ENCODE data around the gene CCNL2.
"Not testable (repeated sequence)": the region's sequence is repeated elsewhere in the genome, so short reads cannot be mapped to it uniquely, and the experiment has no call there.

Gene CCNL2

DNA sequence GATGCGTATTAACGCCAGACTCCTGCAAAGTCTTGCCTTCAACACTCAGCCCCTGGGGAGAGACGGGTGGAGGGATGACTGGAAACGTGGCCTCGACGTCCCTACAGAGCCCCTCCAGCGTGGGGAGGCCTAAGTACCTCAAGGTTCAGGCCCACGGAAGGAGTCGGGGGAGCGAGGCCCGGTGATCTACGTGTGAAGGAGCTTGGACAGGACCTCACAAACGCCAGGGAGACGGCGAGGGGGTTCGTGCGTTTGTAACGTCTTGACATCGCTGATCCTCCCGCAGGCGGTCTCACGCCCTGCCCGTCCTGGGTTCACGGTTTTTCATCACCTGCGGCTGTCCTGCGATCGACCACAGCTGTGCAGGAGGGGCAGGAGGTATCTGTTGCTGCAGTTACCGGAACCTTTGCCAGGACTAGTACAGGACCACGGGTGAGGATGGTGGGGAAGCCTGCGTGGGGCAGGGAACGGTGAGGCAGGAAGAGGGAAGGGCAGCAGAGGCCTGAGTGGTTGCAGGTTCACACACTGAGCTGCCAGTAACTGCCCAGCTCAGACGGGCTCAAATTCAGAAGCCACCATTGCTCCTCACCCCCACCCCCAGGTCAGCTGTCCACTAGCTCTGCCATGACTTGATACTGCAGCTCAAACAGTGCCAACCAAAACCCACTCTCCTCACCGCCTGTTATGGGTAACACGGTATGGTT lies 889 bp upstream of the CCNL2 start:
- no peak for DNase-seq

- DNase-seq = peak; percentile 41
Observed at GRCh38 chr1:1398677-1399186, 403 bp downstream of the CCNL2 start.

DNA sequence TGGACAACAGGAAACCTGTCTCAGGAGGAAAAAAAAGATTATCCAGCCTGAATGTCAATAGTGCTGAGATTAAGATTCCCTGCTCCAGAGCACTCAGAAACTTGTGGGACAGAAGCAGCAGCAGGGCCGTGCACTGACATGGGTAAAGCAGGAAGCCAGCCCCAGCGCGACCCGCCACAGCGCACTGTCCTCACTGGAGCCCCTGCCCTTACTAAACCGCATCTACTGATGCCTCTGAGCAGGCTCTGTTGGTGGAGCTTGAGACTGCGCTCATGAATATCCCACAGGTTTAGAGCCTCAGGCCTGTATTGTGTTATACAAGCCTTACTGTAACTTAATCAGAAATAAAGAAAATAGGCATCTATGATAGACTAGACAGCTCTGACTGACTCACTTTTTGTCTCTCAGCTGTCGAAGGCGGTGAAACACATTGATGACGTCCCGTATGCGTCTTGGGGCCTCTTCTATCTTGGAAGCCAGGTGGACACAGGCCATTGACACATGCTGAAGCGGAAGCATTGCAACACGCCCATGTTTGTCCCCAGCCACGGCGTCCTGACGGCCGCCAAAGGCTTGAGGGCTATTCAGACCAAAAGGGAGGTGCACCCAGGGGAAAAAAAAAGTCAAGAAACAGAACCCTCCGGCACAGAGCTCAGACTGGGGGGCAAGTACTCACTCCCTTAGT lies 1.2 kb downstream of the CCNL2 start:
- peak; percentile 31 for DNase-seq

GRCh38 chr1:1395166-1395565 lies 4.0 kb downstream of the CCNL2 start:
- no peak for DNase-seq

DNA sequence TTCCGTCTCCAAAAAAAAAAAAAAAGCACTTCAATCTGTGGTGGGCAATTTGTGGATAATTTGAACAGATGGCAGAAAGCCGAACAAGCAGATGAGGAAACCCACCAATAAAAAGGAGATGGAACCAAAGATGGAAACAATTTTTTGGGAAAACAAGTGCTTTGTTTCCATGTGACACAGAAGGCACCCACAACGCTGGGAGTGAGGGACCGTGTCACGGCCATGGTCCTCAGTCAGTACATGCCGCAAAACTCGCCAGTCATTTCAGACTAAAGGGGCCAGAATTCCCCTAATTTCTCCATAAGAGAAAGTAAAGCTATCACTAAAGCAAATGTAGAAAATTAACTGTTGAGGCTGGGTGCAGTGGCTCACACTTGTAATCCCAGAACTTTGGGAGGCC lies 5.0 kb downstream of the CCNL2 start:
- DNase-seq = no peak

DNA sequence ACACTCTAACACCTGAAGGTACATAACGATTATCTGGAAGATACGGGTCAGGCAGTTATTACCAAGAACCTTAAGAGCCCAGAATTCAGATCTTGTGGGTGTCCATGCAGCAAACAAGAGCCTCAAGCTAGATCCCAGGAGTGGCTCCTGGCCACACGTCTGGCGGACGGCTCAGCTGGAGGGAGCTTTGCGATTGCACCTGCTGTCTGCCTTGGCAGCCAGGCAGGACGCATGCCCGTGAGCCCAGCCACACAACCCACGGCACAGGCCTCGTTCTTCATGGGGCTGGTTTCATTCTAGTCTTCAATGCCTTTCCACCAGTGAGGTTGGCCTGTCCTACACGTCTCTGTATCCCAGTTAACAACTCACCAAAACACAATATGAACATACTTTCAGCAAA lies 5.7 kb downstream of the CCNL2 start:
- DNase-seq = no peak

- DNase-seq = no peak
Observed at GRCh38 chr1:1393014-1393413, 6.1 kb downstream of the CCNL2 start.

- no peak for DNase-seq
Observed at GRCh38 chr1:1391225-1391624, 7.9 kb downstream of the CCNL2 start.

DNA sequence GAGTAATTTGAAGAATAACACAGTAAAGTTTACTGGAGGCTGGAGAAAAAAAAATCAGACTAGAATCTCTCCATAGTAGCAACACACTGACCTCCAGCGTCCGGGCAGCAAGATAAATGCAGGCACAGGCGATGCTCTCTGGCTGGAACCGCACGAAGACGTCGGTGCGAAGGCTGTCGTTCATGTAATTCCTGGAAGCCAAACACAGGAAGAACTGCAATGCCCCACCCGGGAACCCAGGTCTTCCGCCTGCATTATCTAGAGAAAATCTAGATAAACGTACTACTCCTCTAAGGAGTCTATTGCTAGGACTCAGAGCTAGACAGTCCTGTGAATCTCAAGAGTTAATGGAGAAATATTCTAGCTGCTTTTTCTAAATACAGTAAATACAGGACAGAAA lies 8.5 kb downstream of the CCNL2 start:
- no peak for DNase-seq

DNA sequence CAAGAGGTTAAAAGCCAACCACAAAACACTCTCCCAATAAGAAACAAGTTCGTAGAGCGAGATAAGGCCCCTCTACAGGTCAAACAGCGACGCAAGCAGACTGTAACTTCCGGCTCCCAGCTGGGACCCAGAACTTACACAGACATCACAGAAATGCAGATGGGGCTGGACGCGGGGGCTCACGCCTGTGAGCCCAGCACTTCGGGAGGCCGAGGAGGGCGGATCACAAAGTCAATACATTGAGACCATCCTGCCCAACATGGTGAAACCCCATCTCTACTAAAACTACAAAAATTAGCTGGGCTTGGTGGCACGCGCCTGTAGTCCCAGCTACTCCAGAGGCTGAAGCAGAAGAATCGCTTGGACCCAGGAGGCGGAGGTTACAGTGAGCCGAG lies 11.1 kb downstream of the CCNL2 start:
- no peak for DNase-seq

DNA sequence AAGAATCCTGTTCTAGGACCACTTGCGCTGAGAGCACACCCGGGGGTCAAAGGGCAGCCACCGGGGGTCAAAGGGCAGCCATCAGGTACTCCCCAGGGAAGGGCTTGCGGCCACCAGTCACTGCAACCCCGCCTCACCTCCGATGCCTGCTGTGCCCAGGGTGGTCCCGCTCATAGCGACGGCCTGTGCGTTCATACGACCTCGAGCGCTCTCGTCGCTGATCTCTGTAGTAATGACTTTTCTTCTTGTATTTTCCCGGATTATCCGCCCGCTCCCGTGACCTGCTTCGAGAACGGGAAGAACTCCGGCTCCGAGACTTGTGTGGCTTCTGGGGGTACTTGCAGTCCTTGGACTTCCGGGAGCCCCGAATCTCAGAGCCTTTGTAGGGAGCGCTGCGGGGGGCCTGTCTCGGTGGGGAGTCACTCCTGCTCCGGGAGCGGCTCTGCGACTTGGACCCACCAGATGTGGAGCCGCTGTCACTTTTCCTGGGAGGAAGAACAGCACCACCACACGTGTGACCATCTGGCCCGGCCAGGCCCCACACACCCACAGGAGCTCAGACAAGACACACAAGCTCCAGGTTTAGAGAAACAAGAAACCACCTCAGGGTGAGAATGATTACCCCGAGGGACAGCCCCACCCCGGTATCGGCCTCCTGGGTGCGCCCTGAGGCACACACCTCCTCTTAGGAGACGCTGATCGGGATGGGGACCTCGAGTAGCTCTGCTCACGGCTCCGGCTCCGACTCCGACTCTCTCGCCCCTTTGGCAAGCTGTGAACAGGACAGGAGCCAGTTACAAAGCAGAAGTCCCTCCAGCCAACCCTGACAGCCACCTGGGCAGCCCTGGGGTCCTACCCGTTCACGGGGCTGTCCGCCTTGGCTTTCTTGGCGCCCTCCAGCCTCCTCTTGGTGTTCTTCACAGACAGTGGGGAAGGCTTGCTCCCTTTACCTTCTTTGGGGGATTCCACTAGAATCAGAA lies 11.7 kb downstream of the CCNL2 start:
- DNase-seq = no peak

DNA sequence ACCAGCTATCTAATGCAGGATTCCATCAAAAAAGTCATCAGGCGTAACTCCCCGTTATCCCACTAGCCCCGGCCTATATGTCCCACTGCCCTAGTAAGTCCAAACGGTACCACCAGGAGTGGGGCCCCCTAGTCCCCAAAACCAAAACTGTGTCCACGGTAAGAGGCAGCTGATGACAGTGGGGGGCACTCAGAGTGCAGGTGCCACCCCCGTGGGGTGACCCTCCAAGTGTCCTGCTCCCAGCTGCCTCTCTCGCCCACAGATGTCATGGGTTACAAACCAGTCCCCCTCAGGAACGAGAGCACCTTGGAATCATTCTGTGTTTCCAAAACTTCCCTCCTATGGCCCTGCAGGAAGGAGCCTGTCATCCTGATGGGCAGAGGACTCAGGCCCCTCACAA lies 13.2 kb downstream of the CCNL2 start:
- DNase-seq = no peak

- not testable (repeated sequence) for DNase-seq
Observed at GRCh38 chr1:1385339-1385738, 13.8 kb downstream of the CCNL2 start.

DNA sequence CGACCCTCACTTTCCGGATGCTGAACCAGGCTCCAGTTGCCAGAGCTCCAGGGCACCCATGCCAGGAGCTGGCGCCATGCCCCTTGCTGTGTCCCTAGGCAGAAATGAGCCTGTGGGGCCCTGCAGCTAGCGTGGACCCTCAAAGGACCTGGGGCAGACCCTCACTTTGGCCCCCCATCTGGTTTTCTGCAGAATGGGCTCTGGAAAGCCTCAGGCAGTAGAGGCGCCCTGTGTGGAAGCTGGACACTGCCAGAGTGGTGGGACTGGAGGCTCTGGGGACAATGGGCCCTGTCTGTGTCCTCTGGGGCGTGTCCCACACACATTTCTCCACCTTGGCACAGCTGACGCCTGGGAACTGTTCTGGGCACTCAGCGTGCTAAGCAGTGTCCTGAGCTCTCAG lies 17.8 kb downstream of the CCNL2 start:
- DNase-seq = no peak

DNA sequence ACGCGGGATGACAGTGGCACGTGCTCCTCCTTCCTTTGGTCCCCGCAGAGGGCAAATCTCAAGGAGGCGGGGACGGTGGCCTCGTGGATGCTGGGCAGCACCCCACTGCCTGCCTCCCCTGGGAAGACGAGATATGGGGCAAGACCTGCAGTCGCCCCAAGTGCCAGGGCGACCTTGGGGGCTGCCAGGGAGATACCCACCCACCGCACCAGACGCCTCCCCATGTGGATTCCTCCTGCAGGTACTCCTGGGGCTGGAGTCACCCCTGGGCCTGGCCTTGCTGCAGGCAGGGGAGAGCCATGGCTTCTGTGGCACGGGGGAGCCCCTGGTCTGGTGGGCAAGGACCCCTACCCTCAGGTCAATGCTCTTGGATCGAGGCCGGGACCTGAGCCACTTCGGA lies 18.3 kb downstream of the CCNL2 start:
- DNase-seq = no peak

GRCh38 chr1:1377540-1378205 lies 21.5 kb downstream of the CCNL2 start:
- DNase-seq = no peak

DNA sequence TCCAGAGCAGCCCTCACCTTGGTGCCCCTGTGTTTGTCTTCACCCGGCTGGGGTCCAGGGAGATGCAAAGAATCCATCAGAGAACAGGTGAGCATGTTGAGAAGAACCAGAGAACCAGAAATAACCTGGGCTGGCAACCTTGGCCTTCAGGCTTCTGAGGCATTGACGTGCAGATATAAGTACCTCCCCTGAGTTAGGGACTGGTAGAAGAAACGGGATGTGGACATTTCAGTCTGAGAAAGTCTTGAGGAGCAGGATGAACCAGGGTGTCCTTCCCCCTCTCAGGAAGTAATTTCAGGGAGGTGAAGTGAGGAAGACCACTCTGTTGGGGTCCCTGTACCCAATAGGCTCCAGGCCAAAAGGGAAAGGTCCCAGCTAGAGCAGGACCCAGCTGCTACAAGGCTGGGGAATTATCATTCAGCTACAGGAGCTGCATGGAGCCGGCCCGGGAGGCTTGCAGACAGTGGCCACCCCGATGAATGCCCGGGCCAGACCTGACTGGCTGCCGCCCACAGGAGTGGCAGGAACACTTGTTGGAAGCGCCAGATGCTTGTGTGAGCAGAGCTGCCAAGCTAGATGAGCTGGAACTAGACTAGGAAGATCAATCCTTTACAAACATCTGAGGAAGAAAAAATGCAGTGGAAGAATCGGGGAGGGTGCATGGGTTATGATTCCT lies 22.4 kb downstream of the CCNL2 start:
- no peak for DNase-seq

DNA sequence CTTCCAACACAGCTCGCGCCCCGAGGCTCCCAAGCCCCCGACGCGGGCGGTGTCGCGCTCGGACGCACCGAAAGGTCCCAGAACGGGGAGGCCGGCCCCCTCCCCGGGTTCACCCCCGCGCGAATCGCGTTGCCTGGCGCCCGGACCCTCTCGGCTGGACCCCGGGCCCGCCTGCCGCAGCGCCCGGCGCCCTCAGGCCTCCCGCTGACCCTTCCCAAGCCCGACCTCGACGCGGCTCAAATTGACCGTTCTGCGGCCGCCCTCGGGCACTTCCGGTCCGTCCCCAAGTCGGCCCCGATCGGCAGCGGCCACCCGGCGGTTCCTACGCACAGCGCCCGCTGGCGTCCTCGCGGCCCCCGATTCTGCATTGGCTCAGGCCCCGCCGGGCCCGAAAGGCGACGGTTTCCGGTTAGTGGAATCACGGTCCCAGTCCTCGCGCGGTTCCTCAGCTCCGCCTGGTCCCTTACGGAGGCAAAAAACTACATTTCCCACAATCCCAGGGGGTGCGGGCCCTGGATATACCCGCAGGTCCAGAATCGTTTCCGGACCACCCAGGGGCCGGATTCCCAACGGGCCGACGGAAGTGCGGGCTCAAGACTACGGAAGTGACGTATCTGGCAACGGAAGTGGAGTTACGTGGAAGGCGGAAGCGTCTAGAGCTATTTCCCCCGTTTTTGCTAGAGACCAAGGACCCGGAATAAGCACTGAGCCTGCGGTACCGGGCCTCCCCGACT lies 24.0 kb downstream of the CCNL2 start, which contains the start of gene AURKAIP1:
Gene AURKAIP1, minus strand, starts transcription at position 279 of the 734 bp plus-strand sequence. CDS start 451 bp downstream, outside the sequence.
- DNase-seq = peak; percentile 100

- DNase-seq = no peak
Observed at GRCh38 chr1:1374589-1374928, 24.6 kb downstream of the CCNL2 start.

DNA sequence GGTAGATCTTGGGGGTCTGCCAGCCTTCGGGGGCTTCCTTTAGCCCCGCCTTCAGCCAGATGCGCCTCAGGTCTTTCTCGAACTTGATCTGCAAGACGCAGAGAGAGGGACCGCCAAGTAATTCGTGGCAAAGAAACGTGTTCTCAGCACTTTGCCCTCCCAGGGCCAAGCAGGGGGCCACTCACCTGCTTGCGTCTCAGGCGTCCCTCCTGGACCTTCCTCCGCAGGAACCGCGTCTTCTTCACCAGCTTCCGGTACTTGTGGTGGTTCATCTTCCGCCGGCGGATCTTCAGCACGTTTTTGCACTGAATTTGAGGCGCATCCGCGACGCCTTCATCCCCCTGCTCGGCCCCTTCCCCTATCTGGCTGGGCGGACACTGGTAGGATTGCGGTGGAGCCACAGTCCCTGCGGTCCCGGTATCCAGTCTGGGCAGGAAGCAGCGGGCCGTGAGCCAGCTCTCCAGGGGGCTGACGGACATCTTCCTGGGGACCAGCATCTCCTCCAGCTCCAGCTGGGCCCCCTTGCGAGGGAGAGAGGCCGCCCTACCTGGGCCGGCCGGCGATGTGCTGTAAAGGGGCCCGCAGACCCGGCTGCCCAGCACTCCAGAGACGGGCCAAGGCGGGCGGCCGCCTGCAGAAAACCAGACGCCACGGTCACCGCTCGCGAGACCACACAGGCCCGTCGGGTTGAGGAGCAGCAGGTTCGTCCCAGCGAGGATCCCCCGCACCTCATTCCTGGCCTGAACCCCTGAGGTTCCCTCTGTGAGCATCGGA lies 25.1 kb downstream of the CCNL2 start:
- no peak for DNase-seq
